Trophoblast cell (in vitro differentiated cells and primary cell): ENCODE measurements around the gene HTR3E. TPM values are rescaled to one million over a fixed set of nuclear protein-coding genes. Genes with fewer than 3 reads are reported as not detected.

Experiments used
- DNase-seq, 2 donors: peaks; one replicate each; pipeline ENCODE4 v3.0.0-alpha.2; 2016
- H2AFZ ChIP-seq: 2 replicates; pipeline ENCODE4 v1.6.1; 2013; ENCODE audit warnings: low read length, moderate library complexity, mild to moderate bottlenecking; ENCODE audit not compliant: insufficient read depth, poor library complexity
- H2AK5ac ChIP-seq: 2 replicates; pipeline ENCODE4 v1.6.1; 2013; ENCODE audit warnings: mild to moderate bottlenecking, low read length
- H2BK120ac ChIP-seq: 2 replicates; pipeline ENCODE4 v1.6.1; 2013; ENCODE audit warnings: low read length, mild to moderate bottlenecking, moderate library complexity; ENCODE audit not compliant: insufficient read depth, poor library complexity
- H2BK12ac ChIP-seq: 2 replicates; pipeline ENCODE4 v1.6.1; 2013; ENCODE audit warnings: mild to moderate bottlenecking, low read length, moderate library complexity
- H2BK5ac ChIP-seq: 2 replicates; pipeline ENCODE4 v1.6.1; 2013; ENCODE audit warnings: low read length, low read depth, moderate library complexity, mild to moderate bottlenecking; ENCODE audit not compliant: poor library complexity
- H3K14ac ChIP-seq: 2 replicates; pipeline ENCODE4 v1.6.1; 2013; ENCODE audit warnings: mild to moderate bottlenecking, low read length
- H3K18ac ChIP-seq: 2 replicates; pipeline ENCODE4 v1.6.1; 2013; ENCODE audit warnings: mild to moderate bottlenecking, low read length
- H3K23ac ChIP-seq: 2 replicates; pipeline ENCODE4 v1.6.1; 2013; ENCODE audit warnings: low read length
- H3K27ac ChIP-seq: 2 replicates; pipeline ENCODE4 v1.5.1; 2013; ENCODE audit warnings: low read depth, mild to moderate bottlenecking, inconsistent platforms, low read length, moderate library complexity
- H3K27me3 ChIP-seq: 2 replicates; pipeline ENCODE4 v1.6.1; 2013; ENCODE audit warnings: inconsistent platforms, mild to moderate bottlenecking, low read length, moderate library complexity; ENCODE audit not compliant: insufficient read depth
- H3K36me3 ChIP-seq, 2 experiments: 1 replicate in 1 of 2; 2 replicates in 1 of 2; pipeline ENCODE4 v1.6.1; 2013; ENCODE audit warnings: low read length in 2 of 2, mild to moderate bottlenecking in 2 of 2, moderate library complexity in 1 of 2; ENCODE audit not compliant: insufficient read depth in 2 of 2, control insufficient read depth in 1 of 2
- H3K4ac ChIP-seq: 2 replicates; pipeline ENCODE4 v1.6.1; 2013; ENCODE audit warnings: low read depth, mild to moderate bottlenecking, low read length, moderate library complexity
- H3K4me1 ChIP-seq, 2 experiments: 1 replicate in 1 of 2; 2 replicates in 1 of 2; pipeline ENCODE4 v1.6.1; 2013; ENCODE audit warnings: low read length in 2 of 2, mild to moderate bottlenecking in 2 of 2, moderate library complexity in 1 of 2; ENCODE audit not compliant: insufficient read depth in 2 of 2, control insufficient read depth in 1 of 2
- H3K4me2 ChIP-seq: 2 replicates; pipeline ENCODE4 v1.6.1; 2013; ENCODE audit warnings: inconsistent platforms, mild to moderate bottlenecking, low read length, moderate library complexity
- H3K4me3 ChIP-seq: 2 replicates; pipeline ENCODE4 v1.5.1; 2013; ENCODE audit warnings: mild to moderate bottlenecking, low read depth, low read length, inconsistent platforms
- H3K79me1 ChIP-seq: one replicate; pipeline ENCODE4 v1.6.1; 2013; ENCODE audit warnings: low read length
- H3K79me2 ChIP-seq: 2 replicates; pipeline ENCODE4 v1.6.1; 2013; ENCODE audit warnings: low read length, mild to moderate bottlenecking; ENCODE audit not compliant: control insufficient read depth, insufficient read depth, poor library complexity
- H3K9ac ChIP-seq: 2 replicates; pipeline ENCODE4 v1.6.1; 2013; ENCODE audit warnings: mild to moderate bottlenecking, low read length
- H3K9me3 ChIP-seq: 2 replicates; pipeline ENCODE4 v1.6.1; 2013; ENCODE audit warnings: low read depth, mild to moderate bottlenecking, control low read depth, inconsistent platforms, low read length; ENCODE audit not compliant: insufficient read depth
- H4K12ac ChIP-seq: 2 replicates; pipeline ENCODE4 v1.6.1; 2013; ENCODE audit warnings: low read depth, mild to moderate bottlenecking, low read length, moderate library complexity
- H4K8ac ChIP-seq: 2 replicates; pipeline ENCODE4 v1.6.1; 2013; ENCODE audit warnings: low read depth, mild to moderate bottlenecking, low read length, moderate library complexity
- H4K91ac ChIP-seq: one replicate; pipeline ENCODE4 v1.6.1; 2013; ENCODE audit warnings: low read depth, mild to moderate bottlenecking, low read length, moderate library complexity
- WGBS: extraction: QIAGEN DNeasy Blood & Tissue Kit; methylation state at CpG from one replicate; pipeline ENCODE4 v1.1.7; 2013; ENCODE audit warnings: missing lambda C conversion rate; ENCODE audit not compliant: insufficient read length, insufficient coverage; ENCODE audit errors: extremely low coverage; 5-methylcytosine and 5-hydroxymethylcytosine counted together
- polyA plus RNA-seq: library from polyadenylated mRNA; stranded (reverse); fragments of 200-250 nt; gene quantifications from 2 replicates; pipeline ENCODE4 v1.2.3, GENCODE V29; 2013

Gene HTR3E, protein sequence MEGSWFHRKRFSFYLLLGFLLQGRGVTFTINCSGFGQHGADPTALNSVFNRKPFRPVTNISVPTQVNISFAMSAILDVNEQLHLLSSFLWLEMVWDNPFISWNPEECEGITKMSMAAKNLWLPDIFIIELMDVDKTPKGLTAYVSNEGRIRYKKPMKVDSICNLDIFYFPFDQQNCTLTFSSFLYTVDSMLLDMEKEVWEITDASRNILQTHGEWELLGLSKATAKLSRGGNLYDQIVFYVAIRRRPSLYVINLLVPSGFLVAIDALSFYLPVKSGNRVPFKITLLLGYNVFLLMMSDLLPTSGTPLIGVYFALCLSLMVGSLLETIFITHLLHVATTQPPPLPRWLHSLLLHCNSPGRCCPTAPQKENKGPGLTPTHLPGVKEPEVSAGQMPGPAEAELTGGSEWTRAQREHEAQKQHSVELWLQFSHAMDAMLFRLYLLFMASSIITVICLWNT
- not detected in 2 replicates for polyA plus RNA-seq

DNA sequence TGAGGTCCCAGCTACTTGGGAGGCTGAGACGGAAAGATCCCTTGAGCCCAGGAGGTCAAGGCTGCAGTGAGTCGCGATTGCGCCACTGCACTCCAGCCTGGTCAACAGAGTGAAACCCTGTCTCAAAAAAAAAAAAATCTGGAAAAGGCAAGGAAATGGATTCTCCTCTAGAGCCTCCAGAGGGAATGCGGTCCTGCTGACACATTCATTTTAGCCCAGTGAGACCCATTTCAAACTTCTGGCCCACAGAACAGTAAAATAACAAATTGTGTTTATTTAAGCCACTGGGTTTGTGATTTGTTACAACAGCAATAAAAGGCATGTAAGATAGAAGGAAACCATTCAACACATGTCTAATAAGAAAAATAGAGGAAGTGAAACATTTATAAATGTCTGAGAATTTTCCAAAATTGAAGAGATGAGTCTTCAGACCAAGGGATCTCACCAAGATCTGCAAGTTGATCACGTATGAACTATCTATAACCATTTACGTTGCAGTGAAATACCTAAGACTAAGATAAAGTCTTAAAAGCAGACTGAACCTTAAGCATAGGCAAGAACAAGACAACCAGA, at the start of gene HTR3E:
Gene HTR3E, plus strand, starts transcription at position 254 of the 573 bp plus-strand sequence. CDS start 466 bp downstream, outside the sequence.
- Histone ChIP-seq H4K8ac (no peak within 1 kb of the TSS), H2AK5ac (no peak within 1 kb of the TSS), H3K27me3 (no peaks in the 10 kb centered on the region), H3K18ac (no peak within 1 kb of the TSS), H2BK5ac (no peak within 1 kb of the TSS), H3K36me3 (peaks cover 0 to 3% of the 10 kb centered on the region in 2 experiments), H3K4ac (no peak within 1 kb of the TSS), H3K9me3 (peaks cover 3% of the 10 kb centered on the region), H3K4me3 (no peak within 1 kb of the TSS), H2BK12ac (no peak within 1 kb of the TSS), H3K9ac (no peak within 1 kb of the TSS), H3K14ac (no peak within 1 kb of the TSS), H3K79me1 (no peaks in the 10 kb centered on the region), H3K23ac (no peak within 1 kb of the TSS), H3K27ac (no peak within 1 kb of the TSS), H3K4me2 (no peak within 1 kb of the TSS), H4K12ac (no peak within 1 kb of the TSS), H2BK120ac (no peak within 1 kb of the TSS), H3K79me2 (no peaks in the 10 kb centered on the region), H2AFZ (no peak within 1 kb of the TSS), H3K4me1 (no peaks in the 10 kb centered on the region), H4K91ac (no peak within 1 kb of the TSS)
- DNase-seq, result no peak
- WGBS, result no CpG with 5 or more reads among the region's 7 CpGs

DNA sequence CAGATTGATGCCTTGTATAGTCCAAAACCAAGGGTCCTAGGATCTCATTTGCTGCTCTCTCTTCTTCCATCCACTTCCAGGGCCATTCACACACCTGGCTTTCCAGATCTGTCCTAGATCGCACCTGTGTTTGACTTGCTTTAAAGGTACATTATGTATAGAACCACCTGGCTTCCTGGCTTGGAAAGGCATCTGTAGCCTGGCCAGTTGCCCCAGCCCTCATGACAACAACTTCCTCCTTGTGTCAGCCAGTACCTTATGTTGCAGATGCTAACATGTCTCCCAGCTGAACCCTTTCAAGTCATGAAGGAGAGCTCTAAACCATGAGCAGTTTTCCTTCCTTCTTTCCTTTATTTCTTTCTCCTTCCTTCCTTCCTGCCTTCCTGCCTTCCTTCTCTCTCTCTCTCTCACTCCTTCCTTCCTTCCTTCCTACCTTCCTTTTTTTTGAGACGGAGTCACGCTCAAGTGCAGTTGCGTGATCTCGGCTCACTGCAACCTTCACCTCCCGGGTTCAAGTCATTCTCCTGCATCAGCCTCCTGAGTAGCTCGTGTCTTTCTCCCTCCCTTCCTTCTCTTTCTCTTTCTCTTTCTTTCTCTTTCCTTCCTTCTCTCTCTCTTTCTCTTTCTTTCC, 46.5 kb upstream of the HTR3E start:
- no peak overlapping the region for H4K8ac ChIP-seq
- no peak overlapping the region for H3K4me3 ChIP-seq
- no peak overlapping the region for H2BK5ac ChIP-seq
- no peak overlapping the region for H3K27ac ChIP-seq
- no peak overlapping the region for H2BK12ac ChIP-seq
- H3K4me1 ChIP-seq, result no peaks in the 10 kb centered on the region
- H3K4me2 ChIP-seq, result no peak overlapping the region
- no peak overlapping the region for H3K9ac ChIP-seq
- peaks cover 2% of the 10 kb centered on the region for H3K79me2 ChIP-seq
- H3K14ac ChIP-seq, result no peak overlapping the region
- H2AFZ ChIP-seq, result no peak overlapping the region
- H3K79me1 ChIP-seq, result no peaks in the 10 kb centered on the region
- H2AK5ac ChIP-seq, result no peak overlapping the region
- peaks cover 2% of the 10 kb centered on the region for H3K9me3 ChIP-seq
- H4K12ac ChIP-seq, result no peak overlapping the region
- H3K23ac ChIP-seq, result no peak overlapping the region
- H3K27me3 ChIP-seq, result no peaks in the 10 kb centered on the region
- DNase-seq, result no peak
- no peak overlapping the region for H3K4ac ChIP-seq
- H3K18ac ChIP-seq, result no peak overlapping the region
- no peak overlapping the region for H2BK120ac ChIP-seq
- H3K36me3 ChIP-seq, result no peaks in the 10 kb centered on the region
- H4K91ac ChIP-seq, result no peak overlapping the region
- WGBS, result no CpG with 5 or more reads among the region's 7 CpGs

DNA sequence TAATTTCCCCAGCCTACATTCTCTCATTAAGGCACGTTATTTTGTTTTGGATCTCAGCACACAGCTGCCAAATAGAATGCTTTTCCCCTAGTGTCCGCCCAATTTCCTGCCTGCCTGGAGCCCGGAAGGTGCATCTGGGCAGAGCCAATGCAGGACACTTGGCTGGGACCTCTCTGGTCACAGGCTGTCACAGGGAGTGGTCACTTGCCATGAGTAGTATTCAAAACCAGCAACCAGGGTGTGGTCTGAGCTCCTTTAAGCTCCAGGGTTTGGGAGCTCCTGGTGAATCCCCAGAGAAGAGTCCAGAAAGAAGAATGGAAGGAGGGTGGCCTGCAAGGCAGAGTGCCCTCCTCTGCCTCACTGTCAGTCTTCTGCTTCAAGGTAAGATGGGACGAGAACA, 44.1 kb upstream of the HTR3E start, which contains the start of gene HTR3C:
Gene HTR3C, plus strand, starts transcription at position 281 of the 400 bp plus-strand sequence. Its CDS starts 34 bp downstream, at position 315.
- no peak within 1 kb of the TSS for H3K4me2 ChIP-seq
- H2AFZ ChIP-seq, result no peak within 1 kb of the TSS
- H2AK5ac ChIP-seq, result no peak within 1 kb of the TSS
- H2BK120ac ChIP-seq, result no peak within 1 kb of the TSS
- H3K36me3 ChIP-seq, result no peaks in the 10 kb centered on the region
- no peak within 1 kb of the TSS for H2BK12ac ChIP-seq
- no peak for DNase-seq
- H3K18ac ChIP-seq, result no peak within 1 kb of the TSS
- no peak within 1 kb of the TSS for H4K12ac ChIP-seq
- H3K79me1 ChIP-seq, result no peaks in the 10 kb centered on the region
- H2BK5ac ChIP-seq, result no peak within 1 kb of the TSS
- no peak within 1 kb of the TSS for H3K4ac ChIP-seq
- H4K8ac ChIP-seq, result no peak within 1 kb of the TSS
- no peak within 1 kb of the TSS for H3K14ac ChIP-seq
- WGBS, result no CpG with 5 or more reads among the region's 4 CpGs
- H4K91ac ChIP-seq, result no peak within 1 kb of the TSS
- H3K27me3 ChIP-seq, result no peaks in the 10 kb centered on the region
- no peaks in the 10 kb centered on the region for H3K4me1 ChIP-seq
- H3K23ac ChIP-seq, result no peak within 1 kb of the TSS
- no peak within 1 kb of the TSS for H3K27ac ChIP-seq
- peaks cover 2% of the 10 kb centered on the region for H3K9me3 ChIP-seq
- no peak within 1 kb of the TSS for H3K4me3 ChIP-seq
- H3K79me2 ChIP-seq, result peaks cover 2% of the 10 kb centered on the region
- no peak within 1 kb of the TSS for H3K9ac ChIP-seq

DNA sequence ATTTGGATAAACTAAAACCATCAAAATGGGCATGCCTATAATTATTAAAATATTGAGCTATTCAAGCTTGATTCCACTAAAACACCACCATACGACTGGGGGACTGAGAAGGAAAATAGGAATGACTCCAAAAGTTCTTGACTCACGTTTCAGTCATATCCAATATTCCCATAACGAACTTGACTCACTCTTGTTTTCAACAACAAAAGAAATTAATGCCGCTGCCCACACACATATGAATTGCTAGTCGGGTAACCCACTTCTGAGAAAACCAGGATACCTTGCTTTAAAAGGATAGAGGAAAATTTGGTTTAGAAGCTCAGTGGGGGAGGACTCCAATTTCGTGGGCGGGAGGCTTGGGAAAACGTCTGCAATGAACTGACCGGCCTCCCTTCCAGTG, 38.8 kb upstream of the HTR3E start:
- no peak for DNase-seq
- H3K9ac ChIP-seq, result no peak overlapping the region

More for the DNA sequence above, 38.8 kb upstream of the HTR3E start:
- no peak overlapping the region for H4K12ac ChIP-seq
- no peaks in the 10 kb centered on the region for H3K27me3 ChIP-seq
- H4K8ac ChIP-seq, result no peak overlapping the region
- no peaks in the 10 kb centered on the region for H3K79me2 ChIP-seq
- no peak overlapping the region for H3K23ac ChIP-seq
- H2BK5ac ChIP-seq, result no peak overlapping the region
- H3K4me1 ChIP-seq, result no peaks in the 10 kb centered on the region
- no peak overlapping the region for H2BK120ac ChIP-seq
- H3K36me3 ChIP-seq, result no peaks in the 10 kb centered on the region
- H3K4ac ChIP-seq, result no peak overlapping the region
- H3K79me1 ChIP-seq, result no peaks in the 10 kb centered on the region
- H3K14ac ChIP-seq, result no peak overlapping the region
- no peak overlapping the region for H3K4me2 ChIP-seq
- no peak overlapping the region for H2AFZ ChIP-seq
- H3K27ac ChIP-seq, result no peak overlapping the region
- H4K91ac ChIP-seq, result no peak overlapping the region
- no peak overlapping the region for H3K4me3 ChIP-seq
- no CpG with 5 or more reads among the region's 9 CpGs for WGBS
- H3K9me3 ChIP-seq, result peaks cover 2% of the 10 kb centered on the region
- H2BK12ac ChIP-seq, result no peak overlapping the region
- H3K18ac ChIP-seq, result no peak overlapping the region
- no peak overlapping the region for H2AK5ac ChIP-seq
